ENCODE results near the gene LTBP2. TPM values are rescaled to one million over a fixed set of nuclear protein-coding genes. Genes with fewer than 3 reads are reported as not detected.

LTBP2 gene
- total and polyA plus RNA-seq, 2 experiments from 2014 or later: 7.6 to 8.6 TPM

GRCh38 chr14:74549588-74549987 lies 62.4 kb downstream of the LTBP2 start:
- Histone ChIP-seq H3K4me1 (ENCODE audit: insufficient read depth) (peaks cover 7% of the 10 kb centered on the region), H3K27ac (no peak overlapping the region), H2AFZ (no peak overlapping the region), H3K4me3 (no peak overlapping the region), H3K4me2 (no peak overlapping the region), H3K36me3 (replicated peaks; ENCODE audit: insufficient read depth, low read depth) (no peaks in the 10 kb centered on the region), H3K27me3 (no peaks in the 10 kb centered on the region), H3K79me2 (no peaks in the 10 kb centered on the region), H3K9me3 (ENCODE audit: low read depth) (no peaks in the 10 kb centered on the region), H4K20me1 (ENCODE audit: insufficient read depth, poor library complexity, severe bottlenecking) (no peaks in the 10 kb centered on the region), H3K9me2 (replicated peaks; ENCODE audit: insufficient read depth) (no peaks in the 10 kb centered on the region)
- 60% methylated on average over 1 of the region's 1 CpG for WGBS (ENCODE audit: low lambda C conversion rate, missing lambda C conversion rate)
- no peak for DNase-seq (ENCODE audit: low spot score)
- TF ChIP-seq EZH2phosphoT487 (IDR thresholded peaks at IDR 0.05; ENCODE audit: low read depth, severe bottlenecking, unreplicated experiment): no peak
- TF ChIP-seq, protein P1, sequence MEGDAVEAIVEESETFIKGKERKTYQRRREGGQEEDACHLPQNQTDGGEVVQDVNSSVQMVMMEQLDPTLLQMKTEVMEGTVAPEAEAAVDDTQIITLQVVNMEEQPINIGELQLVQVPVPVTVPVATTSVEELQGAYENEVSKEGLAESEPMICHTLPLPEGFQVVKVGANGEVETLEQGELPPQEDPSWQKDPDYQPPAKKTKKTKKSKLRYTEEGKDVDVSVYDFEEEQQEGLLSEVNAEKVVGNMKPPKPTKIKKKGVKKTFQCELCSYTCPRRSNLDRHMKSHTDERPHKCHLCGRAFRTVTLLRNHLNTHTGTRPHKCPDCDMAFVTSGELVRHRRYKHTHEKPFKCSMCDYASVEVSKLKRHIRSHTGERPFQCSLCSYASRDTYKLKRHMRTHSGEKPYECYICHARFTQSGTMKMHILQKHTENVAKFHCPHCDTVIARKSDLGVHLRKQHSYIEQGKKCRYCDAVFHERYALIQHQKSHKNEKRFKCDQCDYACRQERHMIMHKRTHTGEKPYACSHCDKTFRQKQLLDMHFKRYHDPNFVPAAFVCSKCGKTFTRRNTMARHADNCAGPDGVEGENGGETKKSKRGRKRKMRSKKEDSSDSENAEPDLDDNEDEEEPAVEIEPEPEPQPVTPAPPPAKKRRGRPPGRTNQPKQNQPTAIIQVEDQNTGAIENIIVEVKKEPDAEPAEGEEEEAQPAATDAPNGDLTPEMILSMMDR (IDR thresholded peaks at IDR 0.05; ENCODE audit: poor library complexity): peak; percentile 31

- Histone ChIP-seq H3K27ac (no peak overlapping the region), H3K9me2 (replicated peaks; ENCODE audit: insufficient read depth) (no peaks in the 10 kb centered on the region), H3K79me2 (no peaks in the 10 kb centered on the region), H3K9me3 (ENCODE audit: low read depth) (no peaks in the 10 kb centered on the region), H3K27me3 (no peaks in the 10 kb centered on the region), H4K20me1 (ENCODE audit: insufficient read depth, poor library complexity, severe bottlenecking) (no peaks in the 10 kb centered on the region), H3K4me1 (ENCODE audit: insufficient read depth) (peaks cover 7% of the 10 kb centered on the region), H3K4me3 (no peak overlapping the region), H3K36me3 (replicated peaks; ENCODE audit: insufficient read depth, low read depth) (no peaks in the 10 kb centered on the region), H2AFZ (no peak overlapping the region), H3K4me2 (no peak overlapping the region)
- TF ChIP-seq EZH2 (IDR thresholded peaks at IDR 0.05; ENCODE audit: borderline replicate concordance) (no peak), EZH2phosphoT487 (IDR thresholded peaks at IDR 0.05; ENCODE audit: low read depth, severe bottlenecking, unreplicated experiment) (no peak)
- TF ChIP-seq, protein P1 (IDR thresholded peaks at IDR 0.05; ENCODE audit: poor library complexity): no peak
- peak; percentile 36 for DNase-seq (ENCODE audit: low spot score)
- 76% methylated on average over 3 of the region's 3 CpGs for WGBS (ENCODE audit: low lambda C conversion rate, missing lambda C conversion rate)
Observed at GRCh38 chr14:74548881-74549280, 63.2 kb downstream of the LTBP2 start.

- 88% methylated on average over 5 of the region's 5 CpGs for whole genome bisulfite sequencing (ENCODE audit: low lambda C conversion rate, missing lambda C conversion rate)
Observed at GRCh38 chr14:74547331-74547927, 64.6 kb downstream of the LTBP2 start.

More at GRCh38 chr14:74547331-74547927, 64.6 kb downstream of the LTBP2 start:
- Histone ChIP-seq H3K4me3 (no peak overlapping the region), H2AFZ (no peak overlapping the region), H3K36me3 (replicated peaks; ENCODE audit: insufficient read depth, low read depth) (no peaks in the 10 kb centered on the region), H3K79me2 (no peaks in the 10 kb centered on the region), H4K20me1 (ENCODE audit: insufficient read depth, poor library complexity, severe bottlenecking) (no peaks in the 10 kb centered on the region), H3K9me3 (ENCODE audit: low read depth) (no peaks in the 10 kb centered on the region), H3K4me1 (ENCODE audit: insufficient read depth) (peaks cover 7% of the 10 kb centered on the region), H3K27me3 (no peaks in the 10 kb centered on the region), H3K9me2 (replicated peaks; ENCODE audit: insufficient read depth) (no peaks in the 10 kb centered on the region), H3K4me2 (no peak overlapping the region), H3K27ac (no peak overlapping the region)
- TF ChIP-seq, protein P1 (IDR thresholded peaks at IDR 0.05; ENCODE audit: poor library complexity): no peak
- DNase-seq (ENCODE audit: low spot score): no peak

Data from hepatocyte (in vitro differentiated cells).